ENCODE results near the gene FAM120AOS.

The FAM120AOS gene

GRCh38 chr9:93437996-93438395, 15.4 kb downstream of the FAM120AOS start:
- no peak for DNase-seq (ENCODE audit: low spot score)

DNA sequence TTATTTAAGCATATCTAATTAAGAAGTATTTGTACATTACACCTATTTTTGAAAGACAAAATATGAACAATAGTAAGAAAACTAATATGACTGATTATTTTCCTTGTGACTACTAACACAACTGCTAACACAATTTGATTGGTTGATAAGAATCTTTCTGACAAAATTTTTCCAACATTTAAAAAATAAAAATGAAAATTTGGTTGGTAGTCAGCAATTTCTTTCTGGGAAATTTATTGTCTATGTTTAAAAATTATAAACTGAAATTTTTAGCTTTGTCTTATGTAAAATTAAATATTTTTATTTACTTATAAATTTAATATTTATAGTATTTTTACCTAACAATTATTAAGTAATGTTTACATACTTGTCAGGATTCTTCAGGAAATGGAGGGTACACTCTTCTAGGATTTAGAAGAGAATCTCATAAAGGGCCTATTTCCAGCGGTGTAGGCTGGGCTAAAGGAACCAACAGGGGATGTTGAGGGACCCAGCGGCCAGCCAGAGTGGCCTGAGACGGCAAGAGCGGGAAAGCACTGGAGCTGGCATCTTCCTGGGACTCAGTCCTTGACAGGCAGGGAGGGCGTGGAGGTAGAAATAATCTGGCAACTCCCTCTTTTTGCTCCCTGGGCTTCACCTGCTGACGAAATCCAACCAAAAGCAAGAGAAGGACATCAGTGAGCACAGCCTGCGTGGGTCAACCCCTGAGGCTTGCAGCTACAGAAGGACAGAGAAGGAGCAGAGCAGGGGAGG, 16.6 kb downstream of the FAM120AOS start:
- DNase-seq (ENCODE audit: low spot score): no peak

DNA sequence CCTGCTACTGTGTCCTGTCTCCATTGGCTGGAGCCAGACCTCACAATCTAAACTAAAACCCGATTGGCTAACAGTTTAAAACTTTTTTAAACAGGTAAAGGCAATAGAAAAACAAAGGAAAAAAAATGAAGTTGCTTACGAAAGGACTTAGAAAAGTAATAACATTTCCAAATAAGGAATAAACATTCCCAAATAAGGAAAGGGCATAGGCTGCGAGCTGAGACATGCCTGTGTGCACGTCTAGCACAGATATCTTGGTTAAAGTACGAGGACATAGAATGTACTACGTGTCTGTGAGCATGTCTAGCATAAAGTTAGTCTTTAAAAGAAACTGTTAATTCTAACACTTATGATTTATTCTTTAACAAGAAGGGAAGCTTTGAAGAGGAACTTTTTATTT, 17.2 kb downstream of the FAM120AOS start:
- DNase-seq (ENCODE audit: low spot score): no peak

DNA sequence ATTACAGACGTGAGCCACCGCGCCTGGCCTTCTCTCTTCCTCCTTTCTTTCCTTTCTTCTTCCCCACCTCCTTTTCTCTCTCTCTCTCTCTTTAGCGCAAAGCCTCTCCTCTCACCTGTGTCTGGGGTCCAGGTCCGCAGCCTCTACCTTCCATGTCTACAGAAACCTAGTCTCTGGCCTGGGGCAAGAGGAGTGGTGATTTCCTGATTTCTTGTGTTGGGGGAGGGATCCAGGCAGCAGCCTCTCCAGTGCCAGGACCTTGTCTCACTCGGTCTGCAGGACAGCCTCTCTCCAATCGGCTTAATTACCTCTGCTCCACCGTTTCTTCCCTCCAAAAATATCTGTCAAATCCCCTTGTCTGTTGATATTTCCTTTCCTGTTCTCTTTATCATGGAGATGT, 18.0 kb downstream of the FAM120AOS start:
- DNase-seq (ENCODE audit: low spot score): no peak

- no peak for DNase-seq (ENCODE audit: low spot score)
Measured at GRCh38 chr9:93434056-93434455, 19.3 kb downstream of the FAM120AOS start.

- DNase-seq (ENCODE audit: low spot score): no peak
Measured at GRCh38 chr9:93432964-93433363, 20.4 kb downstream of the FAM120AOS start.

DNA sequence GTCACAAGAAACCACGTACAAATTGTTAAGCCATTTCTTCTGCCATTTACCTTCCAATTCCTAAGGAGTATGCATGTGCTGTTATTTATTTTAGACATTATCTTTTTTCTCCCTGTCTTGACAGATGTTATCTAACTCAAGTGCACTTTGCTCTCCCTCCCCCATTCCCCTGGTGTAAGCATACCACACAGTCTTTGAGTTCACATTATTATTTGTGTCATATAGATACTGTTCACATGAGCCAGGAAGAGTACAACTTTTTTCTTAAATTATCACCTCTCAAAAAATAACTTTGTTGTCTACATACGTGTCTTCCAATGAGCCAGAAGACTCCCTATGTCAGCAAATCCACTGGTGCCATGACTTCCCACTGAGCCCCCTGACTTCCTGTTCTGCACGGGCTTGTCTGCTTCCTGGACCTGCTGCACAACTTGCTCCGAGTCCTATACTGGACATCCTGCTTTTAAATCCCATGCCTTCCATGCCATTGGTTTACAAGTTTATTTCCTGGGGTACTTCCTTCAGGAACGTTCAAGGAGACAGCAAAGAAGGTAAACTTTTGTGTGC, 21.8 kb downstream of the FAM120AOS start:
- no peak for DNase-seq (ENCODE audit: low spot score)

DNA sequence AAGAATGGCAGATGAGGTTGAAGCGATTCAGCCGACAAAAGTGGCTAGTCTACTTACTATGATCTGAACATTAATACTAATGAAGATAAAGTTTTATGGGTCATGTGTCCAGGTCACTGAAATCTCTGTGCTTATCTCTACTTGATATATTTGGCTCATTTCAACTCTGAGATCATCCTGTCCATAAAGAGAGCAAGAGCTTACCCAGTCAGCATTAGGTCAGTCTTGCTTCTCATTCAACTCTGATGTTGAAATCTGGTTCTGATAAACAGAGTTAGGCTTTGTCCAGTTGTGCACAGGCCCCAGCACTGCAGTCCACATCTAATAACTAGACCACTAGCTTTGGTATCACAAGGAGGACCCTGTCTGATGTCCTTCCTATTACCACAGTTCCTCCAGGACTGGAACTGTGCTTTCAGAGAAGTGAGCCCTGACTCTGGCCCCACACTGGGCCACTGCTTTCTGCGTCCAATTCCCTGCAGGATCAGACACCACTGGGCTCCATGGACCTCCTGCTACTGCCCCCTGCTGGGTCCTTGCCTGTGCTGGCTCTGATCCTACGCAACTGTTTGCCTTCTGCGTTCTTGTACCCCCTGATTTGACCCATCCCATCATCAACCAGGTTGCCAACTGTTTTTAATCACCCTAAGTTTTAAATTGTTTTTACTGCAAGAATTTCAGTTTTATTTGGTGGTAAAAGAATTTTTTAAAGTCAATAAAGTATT, 25.6 kb downstream of the FAM120AOS start:
- no peak for DNase-seq (ENCODE audit: low spot score)

GRCh38 chr9:93422977-93423616, 30.3 kb downstream of the FAM120AOS start:
- no peak for DNase-seq (ENCODE audit: low spot score)

DNA sequence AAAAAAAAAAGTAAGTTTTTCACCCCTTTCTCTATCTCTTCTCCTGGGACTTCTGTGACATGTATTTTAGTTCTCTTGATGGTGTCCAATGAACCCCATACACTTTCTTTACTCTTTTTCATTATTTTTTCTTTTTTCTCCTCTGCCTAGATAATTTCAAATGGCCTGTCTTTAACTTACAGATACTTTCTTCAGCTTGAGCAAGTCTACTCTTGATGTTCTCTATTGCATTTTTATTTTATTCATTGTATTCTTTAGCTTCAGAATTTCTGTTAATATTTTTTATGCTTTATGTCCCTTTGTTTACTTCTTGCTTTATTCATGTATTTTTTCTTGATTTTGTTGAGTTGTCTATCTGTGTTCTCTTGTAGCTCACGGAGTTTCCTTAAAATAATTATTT, 34.4 kb downstream of the FAM120AOS start:
- no peak for DNase-seq (ENCODE audit: low spot score)

DNA sequence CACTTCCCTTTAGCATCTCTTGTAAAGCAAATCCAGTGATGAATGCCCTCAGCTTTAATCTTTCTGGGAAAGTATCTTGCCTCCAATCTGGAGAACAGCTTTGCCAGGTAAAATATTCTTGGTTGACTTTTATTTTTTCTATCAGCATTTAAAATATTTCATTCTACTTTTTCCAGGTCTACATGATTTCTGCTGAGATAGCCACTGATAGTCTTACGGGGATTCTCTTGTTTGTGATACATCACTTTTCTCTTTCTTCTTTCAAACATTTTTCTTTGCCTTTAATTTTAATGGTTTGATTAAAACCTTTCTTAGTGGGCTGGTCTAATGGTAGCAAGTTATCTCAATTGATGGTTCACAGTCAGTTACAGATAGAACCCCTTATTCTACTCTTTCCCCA, 35.8 kb downstream of the FAM120AOS start:
- DNase-seq (ENCODE audit: low spot score): no peak

GRCh38 chr9:93416530-93417235, 36.7 kb downstream of the FAM120AOS start:
- no peak for DNase-seq (ENCODE audit: low spot score)

DNA sequence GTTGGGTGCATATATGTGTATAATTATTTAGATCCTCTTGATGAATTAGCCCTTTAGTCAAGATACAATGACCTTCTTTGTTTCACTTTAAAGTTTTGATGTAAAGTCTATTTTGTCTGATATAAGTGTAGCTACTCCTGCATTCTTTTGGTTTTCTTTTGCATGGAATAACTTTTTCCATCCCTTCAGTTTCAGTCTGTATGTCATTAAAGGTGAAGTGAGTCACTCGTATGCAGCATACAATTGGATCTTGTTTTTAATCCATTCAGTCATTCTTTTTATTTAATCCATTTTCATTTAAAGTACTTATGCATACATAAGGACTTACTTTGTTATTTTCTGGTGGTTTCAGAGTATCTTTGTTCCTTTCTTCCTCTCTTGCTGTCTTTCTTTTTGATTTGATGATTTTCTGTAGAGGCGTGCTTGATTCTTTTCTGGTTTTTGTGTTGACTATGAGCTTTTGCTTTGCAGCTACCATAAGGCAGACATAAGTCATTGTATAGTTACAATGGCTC, 38.1 kb downstream of the FAM120AOS start:
- DNase-seq (ENCODE audit: low spot score): no peak

DNA sequence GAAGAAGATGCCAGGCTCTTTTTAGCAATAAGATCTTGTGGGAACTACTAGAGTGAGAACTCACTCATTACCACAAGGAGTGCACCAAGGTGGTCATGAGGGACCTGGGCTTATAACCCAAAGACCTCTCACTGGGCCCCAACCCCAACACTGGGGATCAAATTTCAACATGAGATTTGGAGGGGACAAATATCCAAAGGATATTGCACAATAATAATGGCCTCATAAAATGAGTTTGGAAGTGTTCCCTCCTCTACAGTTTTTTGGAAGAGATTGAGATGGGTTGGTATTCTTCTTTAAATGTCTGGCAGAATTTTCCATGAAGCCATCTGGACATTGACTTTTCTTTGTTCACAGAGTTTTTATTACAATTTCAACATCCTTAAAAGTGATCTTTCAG, 39.9 kb downstream of the FAM120AOS start:
- DNase-seq (ENCODE audit: low spot score): no peak

- DNase-seq (ENCODE audit: low spot score): no peak
Measured at GRCh38 chr9:93406371-93406770, 47.0 kb downstream of the FAM120AOS start.

DNA sequence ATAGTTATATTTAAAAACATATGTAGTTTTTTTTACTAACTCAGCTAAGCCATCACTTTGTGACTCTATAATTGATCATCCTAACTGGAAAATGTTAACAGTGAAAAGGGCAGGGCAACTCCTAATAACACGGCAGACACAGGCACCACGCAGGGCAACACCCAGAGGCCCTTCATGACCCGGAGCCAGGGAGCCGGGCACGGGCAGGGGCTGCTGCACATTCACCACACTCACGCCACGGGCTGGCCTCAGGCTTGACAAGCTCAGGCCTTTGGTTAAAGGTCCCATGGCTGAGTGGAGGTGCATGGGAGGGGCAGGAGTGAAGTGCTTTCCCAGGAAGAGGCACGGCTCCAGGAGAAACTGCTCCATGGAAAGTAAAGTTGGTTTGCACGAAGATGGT, 54.9 kb downstream of the FAM120AOS start:
- no peak for DNase-seq (ENCODE audit: low spot score)

DNA sequence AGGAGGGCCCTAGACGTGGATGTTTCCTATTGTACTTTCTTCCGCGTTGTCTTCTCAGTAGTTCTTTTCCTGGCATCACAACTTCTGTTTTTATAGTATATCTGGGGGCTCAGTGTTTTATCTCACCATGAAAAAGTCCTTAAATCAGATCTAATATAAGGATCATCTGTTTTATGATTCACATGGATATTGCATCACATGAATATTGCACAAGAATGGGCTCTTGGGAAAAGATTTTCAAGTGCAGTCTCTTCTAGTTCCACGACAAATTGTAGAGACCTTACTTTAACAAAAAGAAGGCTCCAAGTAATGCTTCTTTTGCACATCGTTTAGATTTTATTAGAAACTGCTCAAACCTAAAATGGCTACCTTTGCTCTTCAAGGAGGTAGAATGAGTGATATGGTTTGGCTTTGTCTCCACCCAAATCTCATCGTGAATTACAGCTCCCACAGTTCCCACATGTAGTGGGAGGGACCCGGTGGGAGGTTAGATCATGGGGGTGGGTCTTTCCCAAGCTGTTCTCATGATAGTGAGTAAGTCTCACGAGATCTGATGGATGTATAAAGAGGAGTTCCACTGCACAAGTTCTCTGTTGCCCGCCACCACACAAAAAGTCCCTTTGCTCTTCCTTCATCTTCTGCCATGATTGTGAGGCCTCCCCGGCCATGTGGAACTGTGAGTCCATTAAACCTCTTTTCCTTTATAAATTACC, 55.6 kb downstream of the FAM120AOS start:
- DNase-seq (ENCODE audit: low spot score): no peak
